Omental fat pad (tissue), 4 donors: ENCODE results near the gene LIPM. TPM values are rescaled to one million over a fixed set of nuclear protein-coding genes. Genes with fewer than 3 reads are reported as not detected.

Source experiments
- ATAC-seq: fragments of 150-250 bp; one replicate; pipeline ENCODE4 v1.9.1; 2016; ENCODE audit warnings: mild to moderate bottlenecking, moderate library complexity; ENCODE audit not compliant: low FRiP score
- DNase-seq: peaks from one replicate; pipeline ENCODE4 v3.0.0-alpha.2; 2019; ENCODE audit warnings: low spot score
- total RNA-seq, 4 donors: library from RNA; depleted of rRNA; stranded (reverse); fragments of >200 nt; gene quantifications; one replicate each; pipeline ENCODE4 v1.1.0, GENCODE V29; 2016
- TF ChIP-seq, protein P1 (sequence below), 3 donors: fragments of 450-650 bp; IDR thresholded peaks; one replicate each; pipeline ENCODE4 v1.5.1; 2016 to 2017; ENCODE audit warnings: antibody characterized with exemption in 3 of 3, mild to moderate bottlenecking in 3 of 3, moderate library complexity in 2 of 3

Gene LIPM
- total RNA-seq, 4 donors from 2014 or later: not detected

- ATAC-seq (no peak), DNase-seq (no peak)
- TF ChIP-seq, protein P1, sequence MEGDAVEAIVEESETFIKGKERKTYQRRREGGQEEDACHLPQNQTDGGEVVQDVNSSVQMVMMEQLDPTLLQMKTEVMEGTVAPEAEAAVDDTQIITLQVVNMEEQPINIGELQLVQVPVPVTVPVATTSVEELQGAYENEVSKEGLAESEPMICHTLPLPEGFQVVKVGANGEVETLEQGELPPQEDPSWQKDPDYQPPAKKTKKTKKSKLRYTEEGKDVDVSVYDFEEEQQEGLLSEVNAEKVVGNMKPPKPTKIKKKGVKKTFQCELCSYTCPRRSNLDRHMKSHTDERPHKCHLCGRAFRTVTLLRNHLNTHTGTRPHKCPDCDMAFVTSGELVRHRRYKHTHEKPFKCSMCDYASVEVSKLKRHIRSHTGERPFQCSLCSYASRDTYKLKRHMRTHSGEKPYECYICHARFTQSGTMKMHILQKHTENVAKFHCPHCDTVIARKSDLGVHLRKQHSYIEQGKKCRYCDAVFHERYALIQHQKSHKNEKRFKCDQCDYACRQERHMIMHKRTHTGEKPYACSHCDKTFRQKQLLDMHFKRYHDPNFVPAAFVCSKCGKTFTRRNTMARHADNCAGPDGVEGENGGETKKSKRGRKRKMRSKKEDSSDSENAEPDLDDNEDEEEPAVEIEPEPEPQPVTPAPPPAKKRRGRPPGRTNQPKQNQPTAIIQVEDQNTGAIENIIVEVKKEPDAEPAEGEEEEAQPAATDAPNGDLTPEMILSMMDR (IDR thresholded peaks at IDR 0.05): no peak
Observed at GRCh38 chr10:88786032-88786770, 16.3 kb upstream of the LIPM start.

- TF ChIP-seq, protein P1 (IDR thresholded peaks at IDR 0.05): no peak
- ATAC-seq (no peak), DNase-seq (no peak)
Observed at GRCh38 chr10:88787463-88787862, 15.1 kb upstream of the LIPM start.

- TF ChIP-seq, protein P1 (IDR thresholded peaks at IDR 0.05): no peak
- ATAC-seq: no peak
- DNase-seq: no peak
Observed at GRCh38 chr10:88788924-88789323, 13.6 kb upstream of the LIPM start.

- ATAC-seq: no peak
- no peak for DNase-seq
- TF ChIP-seq, protein P1 (IDR thresholded peaks at IDR 0.05): no peak
Observed at GRCh38 chr10:88791924-88792323, 10.6 kb upstream of the LIPM start.

DNA sequence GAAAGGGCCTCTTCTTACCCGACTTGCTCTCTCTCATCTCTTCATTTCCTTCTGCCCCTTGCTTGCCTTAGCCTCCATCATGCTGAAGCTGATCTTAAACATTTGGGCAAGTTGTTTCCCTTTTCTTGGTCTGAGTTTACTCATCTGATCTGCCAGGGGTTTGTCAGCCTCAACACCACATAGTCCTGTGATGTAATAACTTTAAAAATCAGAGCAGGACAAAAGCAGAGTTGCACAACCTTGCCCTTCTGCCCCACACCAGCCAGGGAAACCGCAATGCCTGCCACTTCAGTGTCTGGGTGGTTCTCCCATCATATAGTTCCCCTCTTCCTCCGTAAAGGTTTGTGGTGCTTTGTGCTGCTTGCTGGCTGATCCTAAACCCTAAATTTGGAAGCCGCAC is 9.9 kb upstream of the LIPM start:
- TF ChIP-seq, protein P1 (IDR thresholded peaks at IDR 0.05): no peak
- DNase-seq (peak; percentile 28), ATAC-seq (no peak)

- TF ChIP-seq, protein P1 (IDR thresholded peaks at IDR 0.05): no peak
- DNase-seq: no peak
- no peak for ATAC-seq
Observed at GRCh38 chr10:88793712-88794299, 8.7 kb upstream of the LIPM start.

DNA sequence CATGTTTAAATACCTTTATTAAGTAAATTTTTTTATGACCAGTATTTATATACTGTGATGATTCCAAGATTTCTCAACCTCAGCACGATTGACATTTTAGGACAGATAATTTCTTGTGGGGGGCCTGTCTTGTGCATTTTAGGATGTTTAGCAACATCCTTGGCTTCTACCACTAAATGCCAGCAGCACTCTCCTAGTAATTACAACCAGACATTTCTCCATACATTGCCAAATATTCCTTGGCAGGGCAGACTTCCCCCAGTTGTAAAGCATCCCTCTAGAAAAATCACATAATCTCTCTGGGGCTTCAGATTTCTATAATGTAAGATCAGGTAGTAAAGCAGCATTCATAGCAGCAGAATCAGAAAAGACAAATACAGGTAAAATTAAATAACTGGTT is 7.8 kb upstream of the LIPM start:
- ATAC-seq (no peak), DNase-seq (no peak)
- TF ChIP-seq, protein P1 (IDR thresholded peaks at IDR 0.05): no peak
